Right atrium auricular region (tissue), 2 donors: ENCODE results near the gene HS6ST2. TPM values are rescaled to one million over a fixed set of nuclear protein-coding genes. Genes with fewer than 3 reads are reported as not detected.
A peak's percentile ranks its signal among the peaks of the same experiment; 100 is the strongest.

Experiments
- DNase-seq: peaks from one replicate; pipeline ENCODE4 v3.0.0-alpha.2; 2019; ENCODE audit warnings: low spot score
- H3K27ac ChIP-seq, 2 donors: fragments of 200-600 bp; sonication (generic); 1 replicate in 1 of 2; 2 replicates in 1 of 2; pipeline ENCODE4 v1.5.1; 2016 to 2019
- H3K27me3 ChIP-seq, 2 donors: fragments of 200-600 bp; sonication (generic); one replicate each; pipeline versions ENCODE4 v1.5.1 to v1.6.0; 2017 to 2019
- H3K36me3 ChIP-seq: fragments of 200-600 bp; sonication (generic); one replicate; pipeline ENCODE4 v1.5.1; 2016
- H3K4me1 ChIP-seq, 2 donors: fragments of 200-600 bp; sonication (generic); one replicate each; pipeline versions ENCODE4 v1.5.1 to v1.6.0; 2017 to 2019
- H3K4me3 ChIP-seq, 2 donors: fragments of 200-600 bp; sonication (generic); 1 replicate in 1 of 2; 2 replicates in 1 of 2; pipeline ENCODE4 v1.5.1; 2017 to 2019; ENCODE audit warnings: mild to moderate bottlenecking in 1 of 2, moderate library complexity in 1 of 2
- H3K9me3 ChIP-seq, 2 donors: fragments of 200-600 bp; sonication (generic); one replicate each; pipeline ENCODE4 v1.5.1; 2019
- total RNA-seq, 2 donors: library from RNA; depleted of rRNA; stranded (reverse); fragments of >200 nt; gene quantifications; one replicate each; pipeline ENCODE4 v1.1.0, GENCODE V29; 2016
- TF ChIP-seq, protein P1 (sequence below), 2 donors: fragments of 200-600 bp; sonication (generic); IDR thresholded peaks; one replicate each; pipeline ENCODE4 v1.5.1; 2019; ENCODE audit warnings: antibody characterized with exemption in 2 of 2

HS6ST2 gene
- under 1 TPM; 0.26 to 0.39 TPM for total RNA-seq

DNA sequence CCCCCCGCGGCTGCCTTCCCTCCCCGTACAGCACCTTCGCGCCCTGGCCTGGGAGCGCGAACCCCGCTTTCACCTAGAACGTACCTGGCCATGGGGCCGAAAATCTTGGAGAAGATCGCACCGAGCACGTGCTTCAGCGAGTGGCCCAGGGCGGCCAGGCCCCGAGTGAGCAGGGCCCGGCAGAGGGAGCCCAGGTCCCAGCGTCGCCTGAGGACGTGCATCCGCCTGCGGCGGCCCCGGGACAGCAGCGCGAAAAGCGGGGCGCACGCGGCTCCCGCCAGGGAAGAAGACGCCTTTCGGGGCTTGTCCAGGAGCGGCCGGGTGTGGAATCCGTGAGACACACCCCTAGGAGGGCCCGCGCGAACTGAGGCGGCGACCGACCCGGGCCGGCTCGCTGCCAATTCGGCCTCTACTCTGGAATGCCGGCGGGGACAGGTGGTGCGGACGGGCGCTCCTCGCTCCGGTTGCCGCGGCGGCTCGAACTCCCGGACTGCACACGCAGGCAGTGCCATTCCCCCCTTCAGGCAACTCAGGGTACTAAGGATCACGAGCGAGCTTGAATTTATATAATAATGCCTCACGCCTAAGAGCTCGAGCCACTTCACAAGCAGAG, at the start of gene HS6ST2:
HS6ST2 (minus strand) TSS at position 539 of the 613 bp plus-strand sequence.
- TF ChIP-seq, protein P1, sequence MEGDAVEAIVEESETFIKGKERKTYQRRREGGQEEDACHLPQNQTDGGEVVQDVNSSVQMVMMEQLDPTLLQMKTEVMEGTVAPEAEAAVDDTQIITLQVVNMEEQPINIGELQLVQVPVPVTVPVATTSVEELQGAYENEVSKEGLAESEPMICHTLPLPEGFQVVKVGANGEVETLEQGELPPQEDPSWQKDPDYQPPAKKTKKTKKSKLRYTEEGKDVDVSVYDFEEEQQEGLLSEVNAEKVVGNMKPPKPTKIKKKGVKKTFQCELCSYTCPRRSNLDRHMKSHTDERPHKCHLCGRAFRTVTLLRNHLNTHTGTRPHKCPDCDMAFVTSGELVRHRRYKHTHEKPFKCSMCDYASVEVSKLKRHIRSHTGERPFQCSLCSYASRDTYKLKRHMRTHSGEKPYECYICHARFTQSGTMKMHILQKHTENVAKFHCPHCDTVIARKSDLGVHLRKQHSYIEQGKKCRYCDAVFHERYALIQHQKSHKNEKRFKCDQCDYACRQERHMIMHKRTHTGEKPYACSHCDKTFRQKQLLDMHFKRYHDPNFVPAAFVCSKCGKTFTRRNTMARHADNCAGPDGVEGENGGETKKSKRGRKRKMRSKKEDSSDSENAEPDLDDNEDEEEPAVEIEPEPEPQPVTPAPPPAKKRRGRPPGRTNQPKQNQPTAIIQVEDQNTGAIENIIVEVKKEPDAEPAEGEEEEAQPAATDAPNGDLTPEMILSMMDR (IDR thresholded peaks at IDR 0.05), result no peak
- Histone ChIP-seq H3K9me3 (no peaks in the 10 kb centered on the region), H3K27me3 (peaks cover 0 to 6% of the 10 kb centered on the region in 2 donors), H3K4me3 (peak within 1 kb of the TSS; percentile 26 to 50), H3K36me3 (no peaks in the 10 kb centered on the region), H3K27ac (no peak within 1 kb of the TSS), H3K4me1 (peaks cover 0 to 25% of the 10 kb centered on the region in 2 donors)
- no peak for DNase-seq

DNA sequence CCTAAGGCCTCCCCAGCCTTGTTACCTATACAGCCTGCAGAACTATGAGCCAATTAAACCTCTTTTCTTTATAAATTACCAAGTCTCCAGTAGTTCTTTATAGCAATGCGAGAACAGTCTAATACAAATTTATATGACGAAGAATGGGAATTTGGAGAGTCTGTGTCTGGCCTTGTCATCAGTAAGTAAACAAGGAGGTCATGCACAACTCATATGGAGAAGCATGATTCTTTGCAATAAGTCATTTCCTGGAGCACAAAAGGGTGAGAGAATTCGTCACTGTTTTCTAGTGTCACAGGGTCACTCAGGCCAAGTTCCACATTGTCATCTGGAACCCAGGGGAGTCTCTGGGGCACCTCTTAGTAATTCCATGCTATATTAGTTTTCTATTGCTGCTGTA, 49.0 kb upstream of the HS6ST2 start:
- TF ChIP-seq, protein P1 (IDR thresholded peaks at IDR 0.05), result no peak
- Histone ChIP-seq H3K4me3 (no peak overlapping the region), H3K27ac (no peak overlapping the region), H3K36me3 (no peaks in the 10 kb centered on the region), H3K27me3 (no peaks in the 10 kb centered on the region), H3K9me3 (peaks cover 0 to 18% of the 10 kb centered on the region in 2 donors), H3K4me1 (no peaks in the 10 kb centered on the region)
- DNase-seq, result no peak

DNA sequence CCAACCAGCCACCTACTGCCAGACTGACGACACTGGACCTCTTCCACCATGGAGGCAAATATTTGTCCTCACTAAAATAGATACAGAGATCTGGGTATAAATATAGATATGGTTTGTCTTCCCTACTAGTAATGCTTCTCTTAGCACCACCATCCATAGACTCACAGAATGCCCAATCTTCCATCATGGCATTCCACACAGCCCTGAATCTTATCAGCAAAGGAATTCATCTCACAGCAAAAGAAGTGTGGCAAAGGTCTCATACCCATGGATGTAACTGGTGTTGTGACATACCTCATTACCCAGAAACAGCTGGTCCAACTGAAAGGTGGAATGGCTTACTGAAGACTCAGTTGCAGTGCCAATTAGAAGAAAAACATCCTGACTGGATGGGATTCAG, 47.2 kb upstream of the HS6ST2 start:
- Histone ChIP-seq H3K4me1 (no peaks in the 10 kb centered on the region), H3K27ac (no peak overlapping the region)
- TF ChIP-seq, protein P1 (IDR thresholded peaks at IDR 0.05), result no peak

DNA sequence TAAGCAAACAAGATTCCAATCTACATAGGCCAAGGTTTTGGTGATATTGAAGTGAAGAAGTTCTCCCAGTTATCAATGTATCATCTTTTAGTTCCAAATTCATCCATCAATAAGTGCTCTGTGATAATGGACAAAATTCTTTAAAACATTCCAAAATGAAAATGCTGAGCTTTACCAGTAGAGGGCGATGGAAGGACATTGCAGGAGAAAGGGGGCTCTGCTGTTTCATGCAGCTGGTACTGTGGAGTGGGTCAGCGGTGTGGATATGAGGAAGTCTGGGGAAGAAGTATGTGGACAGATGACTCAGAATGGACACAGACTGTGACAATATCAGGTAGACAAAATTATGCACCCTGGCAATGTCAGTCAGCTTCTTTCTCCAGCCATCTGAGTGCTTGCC, 46.6 kb upstream of the HS6ST2 start:
- TF ChIP-seq, protein P1 (IDR thresholded peaks at IDR 0.05), result peak in 1 of 2 donors; percentile 59
- Histone ChIP-seq H3K36me3 (no peaks in the 10 kb centered on the region), H3K4me3 (no peak overlapping the region), H3K27me3 (peaks cover 0 to 3% of the 10 kb centered on the region in 2 donors), H3K9me3 (peaks cover 0 to 12% of the 10 kb centered on the region in 2 donors), H3K4me1 (no peaks in the 10 kb centered on the region), H3K27ac (no peak overlapping the region)
- DNase-seq, result no peak

More for the DNA sequence above, 47.2 kb upstream of the HS6ST2 start:
- DNase-seq, result no peak
- Histone ChIP-seq H3K36me3 (no peaks in the 10 kb centered on the region), H3K27me3 (peaks cover 0 to 3% of the 10 kb centered on the region in 2 donors), H3K9me3 (peaks cover 0 to 12% of the 10 kb centered on the region in 2 donors), H3K4me3 (no peak overlapping the region)

DNA sequence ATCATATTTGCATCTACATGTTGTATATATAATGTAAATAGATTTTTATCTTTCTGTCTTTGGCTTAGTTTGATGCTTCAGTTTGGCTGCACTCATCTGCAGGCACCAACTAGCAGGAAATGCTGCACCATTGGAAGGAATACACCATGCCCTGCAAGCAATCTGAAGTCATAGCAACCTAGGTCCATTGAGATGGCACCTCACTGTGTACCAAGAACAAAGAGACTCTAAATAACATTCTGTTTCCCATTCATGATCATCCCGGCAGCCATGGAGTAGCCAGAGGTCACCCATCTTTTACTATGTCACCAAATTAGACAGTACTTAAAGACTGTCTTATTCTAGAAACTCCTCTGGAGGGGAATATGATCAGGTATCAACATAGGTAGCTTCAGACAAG, 40.8 kb upstream of the HS6ST2 start:
- no peaks in the 10 kb centered on the region for H3K36me3 ChIP-seq
- TF ChIP-seq, protein P1 (IDR thresholded peaks at IDR 0.05), result no peak
- H3K27ac ChIP-seq, result no peak overlapping the region
- DNase-seq, result no peak
- H3K9me3 ChIP-seq, result no peaks in the 10 kb centered on the region
- H3K4me3 ChIP-seq, result no peak overlapping the region
- H3K4me1 ChIP-seq, result no peaks in the 10 kb centered on the region
- peaks cover 0 to 3% of the 10 kb centered on the region in 2 donors for H3K27me3 ChIP-seq

DNA sequence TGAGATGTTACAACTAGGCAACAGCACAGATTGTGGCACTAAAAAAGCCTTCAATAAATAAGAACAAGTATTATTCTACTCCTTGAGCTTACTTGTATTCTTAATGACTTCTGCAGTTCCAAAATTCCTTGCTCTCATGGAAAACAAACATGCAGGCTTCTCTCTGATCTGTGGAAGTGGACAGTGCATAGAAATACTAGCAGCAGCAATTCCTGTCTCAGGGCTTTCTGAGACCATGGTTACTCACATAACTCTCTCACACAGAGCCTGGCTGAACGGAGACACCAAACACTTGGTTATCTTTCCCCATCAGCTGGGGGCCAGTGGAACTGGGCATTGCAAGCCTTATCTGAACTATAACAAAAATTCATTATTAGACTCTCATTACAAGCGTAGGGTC, 32.4 kb upstream of the HS6ST2 start:
- Histone ChIP-seq H3K4me3 (no peak overlapping the region), H3K4me1 (no peaks in the 10 kb centered on the region), H3K27ac (no peak overlapping the region), H3K36me3 (no peaks in the 10 kb centered on the region), H3K27me3 (no peaks in the 10 kb centered on the region), H3K9me3 (no peaks in the 10 kb centered on the region)
- no peak for DNase-seq
- TF ChIP-seq, protein P1 (IDR thresholded peaks at IDR 0.05), result no peak
